Effector memory CD8-positive, alpha-beta T cell (primary cell): ENCODE measurements around the gene FXYD6.

Experiments
- ATAC-seq: fragments of 150-1000 bp; cut with Tn5 transposase; replicated peaks from 2 replicates; pipeline ENCODE4 v1.10.0; 2021; ENCODE audit warnings: mild to moderate bottlenecking, moderate library complexity
- DNase-seq, 3 experiments: peaks; one replicate each; pipeline ENCODE4 v3.0.0; 2021
- H3K27ac Mint-ChIP-seq, 2 donors: one replicate each; pipeline ENCODE4 v1.8.0; 2022; ENCODE audit warnings: mild to moderate bottlenecking in 2 of 2, mixed read lengths in 2 of 2, moderate library complexity in 2 of 2
- H3K27me3 Mint-ChIP-seq, 2 donors: one replicate each; pipeline ENCODE4 v1.8.0; 2022; ENCODE audit warnings: mixed read lengths in 2 of 2
- H3K36me3 Mint-ChIP-seq: one replicate; pipeline ENCODE4 v1.8.0; 2022; ENCODE audit warnings: mild to moderate bottlenecking, moderate library complexity, mixed read lengths; ENCODE audit not compliant: insufficient read depth
- H3K4me1 Mint-ChIP-seq, 2 donors: one replicate each; pipeline ENCODE4 v1.8.0; 2022; ENCODE audit warnings: low read depth in 2 of 2, mixed read lengths in 2 of 2
- H3K4me3 Mint-ChIP-seq, 2 donors: one replicate each; pipeline ENCODE4 v1.8.0; 2022; ENCODE audit warnings: mild to moderate bottlenecking in 2 of 2, mixed read lengths in 2 of 2, moderate library complexity in 2 of 2
- H3K9me3 Mint-ChIP-seq, 2 donors: one replicate each; pipeline ENCODE4 v1.8.0; 2022; ENCODE audit warnings: mixed read lengths in 2 of 2

Gene FXYD6

GRCh38 chr11:117792992-117793391 is 83.5 kb downstream of the FXYD6 start:
- Mint-ChIP-seq H3K4me3 (no peak overlapping the region), H3K27me3 (peaks cover 73 to 93% of the 10 kb centered on the region in 2 donors), H3K27ac (no peak overlapping the region), H3K36me3 (no peaks in the 10 kb centered on the region), H3K4me1 (peaks cover 8 to 9% of the 10 kb centered on the region in 2 donors), H3K9me3 (no peaks in the 10 kb centered on the region)
- ATAC-seq (no peak), DNase-seq (no peak)

- no peaks in the 10 kb centered on the region for H3K9me3 Mint-ChIP-seq
- no peaks in the 10 kb centered on the region for H3K36me3 Mint-ChIP-seq
- H3K27ac Mint-ChIP-seq, result no peak overlapping the region
- H3K4me1 Mint-ChIP-seq, result peaks cover 3 to 5% of the 10 kb centered on the region in 2 donors
- DNase-seq, result no peak
- H3K4me3 Mint-ChIP-seq, result no peak overlapping the region
- peaks cover 74 to 93% of the 10 kb centered on the region in 2 donors for H3K27me3 Mint-ChIP-seq
- ATAC-seq, result no peak
Measured at GRCh38 chr11:117792241-117792640, 84.2 kb downstream of the FXYD6 start.

- Mint-ChIP-seq H3K9me3 (no peaks in the 10 kb centered on the region), H3K27me3 (peaks cover 80 to 100% of the 10 kb centered on the region in 2 donors), H3K4me1 (peaks cover 0 to 3% of the 10 kb centered on the region in 2 donors), H3K36me3 (no peaks in the 10 kb centered on the region), H3K4me3 (no peak overlapping the region), H3K27ac (no peak overlapping the region)
- ATAC-seq (no peak), DNase-seq (no peak)
Measured at GRCh38 chr11:117790279-117790678, 86.2 kb downstream of the FXYD6 start.

GRCh38 chr11:117789241-117789640 is 87.2 kb downstream of the FXYD6 start:
- Mint-ChIP-seq H3K27ac (no peak overlapping the region), H3K4me3 (no peak overlapping the region), H3K4me1 (no peaks in the 10 kb centered on the region), H3K36me3 (no peaks in the 10 kb centered on the region), H3K27me3 (peaks cover 76 to 100% of the 10 kb centered on the region in 2 donors), H3K9me3 (no peaks in the 10 kb centered on the region)
- ATAC-seq (no peak), DNase-seq (no peak)
